SU-DHL-6 (cell line): Measurements from ENCODE around the gene ARID5A.

Experiments used
- H2AFZ ChIP-seq: fragments of 200-600 bp; sonication (generic); 2 replicates; pipeline ENCODE4 v1.6.1; 2014; ENCODE audit warnings: low read depth, mild to moderate bottlenecking, moderate library complexity, mixed read lengths, antibody characterized with exemption, low read length; ENCODE audit not compliant: severe bottlenecking
- H3F3A ChIP-seq: fragments of 200-600 bp; shearing (Covaris generic); 2 replicates; pipeline ENCODE4 v1.6.0; 2016; ENCODE audit warnings: antibody characterized with exemption, mild to moderate bottlenecking; ENCODE audit not compliant: insufficient read depth
- H3K27ac ChIP-seq: fragments of 200-600 bp; sonication (generic); 2 replicates; pipeline ENCODE4 v1.5.1; 2016; ENCODE audit warnings: low read depth, mild to moderate bottlenecking, low read length, moderate library complexity, mixed read lengths
- H3K27me3 ChIP-seq: fragments of 200-600 bp; sonication (generic), shearing (Covaris generic); 2 replicates; pipeline ENCODE4 v1.6.0; 2014; ENCODE audit warnings: mild to moderate bottlenecking, low read length
- H3K36me3 ChIP-seq: fragments of 200-600 bp; sonication (generic); 2 replicates; pipeline ENCODE4 v1.6.1; 2014; ENCODE audit warnings: mild to moderate bottlenecking, low read length, mixed read lengths
- H3K4me2 ChIP-seq: fragments of 300-600, 200-600 bp; shearing (Covaris generic), sonication (generic); 2 replicates; pipeline ENCODE4 v1.6.0; 2014; ENCODE audit warnings: low read length, low read depth, mild to moderate bottlenecking; ENCODE audit not compliant: poor library complexity, severe bottlenecking
- H3K4me3 ChIP-seq: fragments of 200-600 bp; sonication (generic); 2 replicates; pipeline ENCODE4 v1.5.1; 2014; ENCODE audit warnings: antibody characterized with exemption, low read length, mild to moderate bottlenecking, mixed read lengths; ENCODE audit not compliant: insufficient read depth, poor library complexity, severe bottlenecking
- H3K79me2 ChIP-seq: fragments of 200-600 bp; sonication (generic); 2 replicates; pipeline ENCODE4 v1.6.1; 2014; ENCODE audit warnings: mild to moderate bottlenecking, low read length, moderate library complexity; ENCODE audit not compliant: insufficient read depth
- H3K9ac ChIP-seq: fragments of 200-600 bp; sonication (generic); 2 replicates; pipeline ENCODE4 v1.7.0; 2014; ENCODE audit warnings: mild to moderate bottlenecking, low read length
- H3K9me2 ChIP-seq: fragments of 200-600 bp; sonication (generic); replicated peaks from 2 replicates; pipeline ENCODE4 v1.6.1; 2014; ENCODE audit warnings: low read length; ENCODE audit not compliant: insufficient read depth
- H3K9me3 ChIP-seq: fragments of 200-600 bp; sonication (generic); 2 replicates; pipeline ENCODE4 v1.6.1; 2014; ENCODE audit warnings: low read length, mixed read lengths; ENCODE audit not compliant: insufficient read depth
- H4K20me1 ChIP-seq: fragments of 200-600 bp; sonication (generic); 2 replicates; pipeline ENCODE4 v1.6.1; 2014; ENCODE audit warnings: low read depth, mild to moderate bottlenecking, antibody characterized with exemption, low read length, moderate library complexity, mixed read lengths
- CTCF ChIP-seq: fragments of 200-600 bp; sonication (generic); IDR thresholded peaks from one replicate; pipeline ENCODE4 v1.5.1; 2017; ENCODE audit warnings: antibody characterized with exemption, mild to moderate bottlenecking, low read length, moderate library complexity; ENCODE audit not compliant: insufficient read depth, poor library complexity, severe bottlenecking
- EZH2phosphoT487 ChIP-seq: fragments of 200-600 bp; sonication (generic), shearing (Covaris generic); conservative IDR thresholded peaks from 2 replicates; pipeline ENCODE4 v1.6.1; 2018; ENCODE audit warnings: mild to moderate bottlenecking, antibody characterized with exemption, low read length, moderate library complexity, mixed read lengths

ARID5A gene

GRCh38 chr2:96527286-96528005 is 9.1 kb upstream of the ARID5A start:
- H2AFZ ChIP-seq: no peak overlapping the region
- TF ChIP-seq CTCF (no peak), EZH2phosphoT487 (no peak)
- no peaks in the 10 kb centered on the region for H3K27me3 ChIP-seq
- no peaks in the 10 kb centered on the region for H3K9me3 ChIP-seq
- no peaks in the 10 kb centered on the region for H3K79me2 ChIP-seq
- no peaks in the 10 kb centered on the region for H4K20me1 ChIP-seq
- H3F3A ChIP-seq: no peaks in the 10 kb centered on the region
- no peaks in the 10 kb centered on the region for H3K36me3 ChIP-seq
- H3K9me2 ChIP-seq: no peaks in the 10 kb centered on the region
- H3K27ac ChIP-seq: no peak overlapping the region
- no peak overlapping the region for H3K9ac ChIP-seq
- H3K4me2 ChIP-seq: no peak overlapping the region
- no peak overlapping the region for H3K4me3 ChIP-seq

DNA sequence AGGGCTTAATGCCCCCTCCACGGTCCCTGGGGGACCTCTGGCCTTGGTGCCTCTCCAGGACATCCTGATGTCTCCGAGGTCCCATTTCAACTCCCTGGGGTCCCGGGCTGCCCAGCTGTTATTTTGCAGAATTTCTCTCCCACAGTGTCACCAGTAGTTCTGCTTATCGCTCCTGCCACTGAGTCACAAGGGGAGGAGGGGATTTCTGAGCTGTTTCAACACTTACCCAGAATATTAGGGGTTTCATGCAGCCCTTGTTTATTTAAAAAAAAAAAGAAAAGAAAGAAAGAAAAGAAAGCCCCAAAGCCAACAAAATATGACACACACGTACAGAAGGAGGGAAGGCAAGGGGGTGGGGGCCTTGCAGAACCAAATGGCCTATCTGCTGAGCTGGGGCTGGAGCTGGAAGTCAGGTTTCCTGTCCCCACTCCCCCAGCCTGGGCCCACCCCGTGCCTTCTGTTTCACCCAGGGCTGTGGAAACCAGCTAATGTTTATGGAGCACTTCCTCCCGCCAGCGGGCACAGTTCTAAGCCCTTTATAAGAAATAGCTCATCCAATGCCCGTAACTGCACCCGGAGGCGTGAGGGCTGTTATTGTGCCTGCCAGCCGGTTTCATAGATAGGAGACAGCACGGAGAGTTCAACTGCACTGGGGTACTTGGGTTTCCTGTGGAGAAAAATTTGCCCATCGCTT is 8.4 kb upstream of the ARID5A start:
- Histone ChIP-seq H3F3A (no peaks in the 10 kb centered on the region), H3K9me3 (no peaks in the 10 kb centered on the region), H2AFZ (no peak overlapping the region), H3K4me3 (no peak overlapping the region), H3K27me3 (no peaks in the 10 kb centered on the region), H3K79me2 (no peaks in the 10 kb centered on the region), H3K9ac (no peak overlapping the region), H3K9me2 (no peaks in the 10 kb centered on the region), H3K4me2 (no peak overlapping the region), H4K20me1 (no peaks in the 10 kb centered on the region), H3K27ac (no peak overlapping the region), H3K36me3 (no peaks in the 10 kb centered on the region)
- no peak for TF ChIP-seq CTCF
- no peak for TF ChIP-seq EZH2phosphoT487

GRCh38 chr2:96528700-96529375 is 7.7 kb upstream of the ARID5A start:
- Histone ChIP-seq H3K9me2 (no peaks in the 10 kb centered on the region), H3F3A (no peaks in the 10 kb centered on the region), H3K4me3 (no peak overlapping the region), H4K20me1 (no peaks in the 10 kb centered on the region), H3K9me3 (no peaks in the 10 kb centered on the region), H3K36me3 (no peaks in the 10 kb centered on the region), H3K27ac (no peak overlapping the region), H2AFZ (no peak overlapping the region), H3K79me2 (no peaks in the 10 kb centered on the region), H3K4me2 (no peak overlapping the region), H3K27me3 (no peaks in the 10 kb centered on the region), H3K9ac (no peak overlapping the region)
- TF ChIP-seq CTCF (no peak), EZH2phosphoT487 (no peak)
